ENCODE measurements around the gene SKIC8.

The SKIC8 gene

GRCh38 chr15:78291052-78291451 lies 8.4 kb downstream of the SKIC8 start:
- no peak for FAIRE-seq

GRCh38 chr15:78290222-78290621 lies 9.2 kb downstream of the SKIC8 start:
- no peak for FAIRE-seq

GRCh38 chr15:78284758-78285157 lies 14.7 kb downstream of the SKIC8 start:
- FAIRE-seq: no peak

GRCh38 chr15:78282324-78282723 lies 17.1 kb downstream of the SKIC8 start:
- FAIRE-seq: no peak

GRCh38 chr15:78280319-78281072 lies 18.9 kb downstream of the SKIC8 start:
- no peak for FAIRE-seq

- FAIRE-seq: no peak
These were observed 23.1 kb downstream of the SKIC8 start for GRCh38 chr15:78276064-78276943.

GRCh38 chr15:78274994-78275393 lies 24.4 kb downstream of the SKIC8 start:
- no peak for FAIRE-seq

- no peak for FAIRE-seq
These were observed 26.6 kb downstream of the SKIC8 start for GRCh38 chr15:78272776-78273175.

GRCh38 chr15:78272316-78272715 lies 27.1 kb downstream of the SKIC8 start:
- no peak for FAIRE-seq

GRCh38 chr15:78266806-78267205 lies 32.6 kb downstream of the SKIC8 start:
- FAIRE-seq: no peak

GRCh38 chr15:78266229-78266628 lies 33.2 kb downstream of the SKIC8 start:
- no peak for FAIRE-seq

- no peak for FAIRE-seq
These were observed 33.6 kb downstream of the SKIC8 start for GRCh38 chr15:78265752-78266224.

GRCh38 chr15:78265137-78265460 lies 34.3 kb downstream of the SKIC8 start:
- no peak for FAIRE-seq

- FAIRE-seq: no peak
These were observed 34.9 kb downstream of the SKIC8 start, which contains the start of gene DNAJA4 for GRCh38 chr15:78264304-78265136. DNAJA4 (plus strand) TSS chr15:78264562; CDS start chr15:78264764, 202 bp downstream.

- FAIRE-seq: no peak
These were observed 35.5 kb downstream of the SKIC8 start for GRCh38 chr15:78263907-78264303.

GRCh38 chr15:78263351-78263781 lies 36.0 kb downstream of the SKIC8 start:
- FAIRE-seq: no peak

- FAIRE-seq: no peak
These were observed 38.3 kb downstream of the SKIC8 start for GRCh38 chr15:78261062-78261461.

GRCh38 chr15:78260489-78260888 lies 38.9 kb downstream of the SKIC8 start:
- FAIRE-seq: no peak

- FAIRE-seq: no peak
These were observed 40.2 kb downstream of the SKIC8 start for GRCh38 chr15:78259232-78259631.

GRCh38 chr15:78257681-78258080 lies 41.7 kb downstream of the SKIC8 start:
- FAIRE-seq: no peak

- no peak for FAIRE-seq
These were observed 43.4 kb downstream of the SKIC8 start for GRCh38 chr15:78256044-78256437.

GRCh38 chr15:78255421-78256043 lies 43.9 kb downstream of the SKIC8 start:
- FAIRE-seq: no peak

GRCh38 chr15:78251136-78251535 lies 48.3 kb downstream of the SKIC8 start:
- FAIRE-seq: no peak

Measured in G401.6 (cell line).